Smooth muscle cell (in vitro differentiated cells): ENCODE measurements around the gene PRDM16. TPM values are rescaled to one million over a fixed set of nuclear protein-coding genes. Genes with fewer than 3 reads are reported as not detected.

ENCODE experiments used
- DNase-seq: peaks from one replicate; lab custom pipeline; 2025; ENCODE audit not compliant: unreplicated experiment; lab: John Stamatoyannopoulos, UW
- H2AFZ ChIP-seq: fragments of 200-600 bp; sonication (generic); 2 replicates; pipeline ENCODE4 v1.6.0; 2016; ENCODE audit warnings: antibody characterized with exemption, low read depth, mild to moderate bottlenecking
- H3F3A ChIP-seq: fragments of 200-600 bp; sonication (generic); 2 replicates; pipeline ENCODE4 v1.6.0; 2017; ENCODE audit warnings: antibody characterized with exemption, low read depth
- H3K27ac ChIP-seq: fragments of 200-600 bp; sonication (generic); 2 replicates; pipeline ENCODE4 v1.5.1; 2016; ENCODE audit warnings: low read depth, mild to moderate bottlenecking
- H3K27me3 ChIP-seq: fragments of 200-600 bp; sonication (generic); 2 replicates; pipeline ENCODE4 v1.6.1; 2016; ENCODE audit warnings: low read depth, mild to moderate bottlenecking
- H3K36me3 ChIP-seq: fragments of 200-600 bp; sonication (generic); 2 replicates; pipeline ENCODE4 v1.5.1; 2016; ENCODE audit warnings: low read depth
- H3K4me1 ChIP-seq: fragments of 200-600 bp; sonication (generic); 2 replicates; pipeline ENCODE4 v1.5.1; 2016; ENCODE audit warnings: low read depth
- H3K4me2 ChIP-seq: fragments of 200-600 bp; sonication (generic); 2 replicates; pipeline ENCODE4 v1.6.0; 2016; ENCODE audit warnings: mild to moderate bottlenecking
- H3K4me3 ChIP-seq: fragments of 200-600 bp; sonication (generic); 2 replicates; pipeline ENCODE4 v1.5.1; 2016; ENCODE audit warnings: mild to moderate bottlenecking
- H3K79me2 ChIP-seq: fragments of 200-600 bp; sonication (generic); 2 replicates; pipeline ENCODE4 v1.6.0; 2016; ENCODE audit warnings: low read depth, mild to moderate bottlenecking
- H3K9ac ChIP-seq: fragments of 200-600 bp; sonication (generic); 2 replicates; pipeline ENCODE4 v1.6.0; 2016; ENCODE audit warnings: low read depth
- H3K9me3 ChIP-seq: fragments of 200-600 bp; sonication (generic); replicated peaks from 2 replicates; pipeline ENCODE4 v1.5.1; 2016; ENCODE audit warnings: low read depth
- H4K20me1 ChIP-seq: fragments of 200-600 bp; sonication (generic); 2 replicates; pipeline ENCODE4 v1.6.0; 2016; ENCODE audit warnings: low read depth
- CTCF ChIP-seq: fragments of 200-600 bp; sonication (generic); IDR thresholded peaks from 2 replicates; pipeline ENCODE4 v1.5.1; 2017; ENCODE audit warnings: borderline replicate concordance, mild to moderate bottlenecking, antibody characterized with exemption; ENCODE audit not compliant: insufficient read depth, poor library complexity, severe bottlenecking
- WGBS: methylation state at CpG from one replicate; pipeline ENCODE4 v1.1.7; 2016; ENCODE audit warnings: low lambda C conversion rate; 5-methylcytosine and 5-hydroxymethylcytosine counted together
- polyA plus RNA-seq: library from polyadenylated mRNA; unstranded; fragments of >200 nt; fragmentation: Nextera tagmentation; extraction: Ambion mirVana; gene quantifications from 2 replicates; pipeline ENCODE4 v1.2.1, GENCODE V29; 2016
- total RNA-seq: library from RNA; depleted of rRNA; stranded (reverse); fragments of >200 nt; gene quantifications from 2 replicates; pipeline ENCODE4 v1.2.3, GENCODE V29; 2014

The PRDM16 gene
- total and polyA plus RNA-seq, 2 experiments from 2014 or later = 0.72 to 1.3 TPM

- no peak for TF ChIP-seq CTCF
- Histone ChIP-seq H3K79me2 (no peaks in the 10 kb centered on the region), H4K20me1 (no peaks in the 10 kb centered on the region), H3F3A (no peaks in the 10 kb centered on the region), H3K9ac (no peak overlapping the region), H3K4me3 (no peak overlapping the region), H2AFZ (no peak overlapping the region), H3K9me3 (no peaks in the 10 kb centered on the region), H3K4me2 (no peak overlapping the region), H3K27ac (no peak overlapping the region), H3K27me3 (no peaks in the 10 kb centered on the region), H3K4me1 (no peaks in the 10 kb centered on the region), H3K36me3 (no peaks in the 10 kb centered on the region)
- WGBS = 70% methylated on average over 9 of the region's 9 CpGs
- DNase-seq = no peak
These were observed 45.0 kb upstream of the PRDM16 start for GRCh38 chr1:3024019-3024418.

- Histone ChIP-seq H4K20me1 (no peaks in the 10 kb centered on the region), H3K27me3 (no peaks in the 10 kb centered on the region), H3K4me2 (no peak overlapping the region), H3K36me3 (no peaks in the 10 kb centered on the region), H3K79me2 (no peaks in the 10 kb centered on the region), H3F3A (no peaks in the 10 kb centered on the region), H2AFZ (no peak overlapping the region), H3K4me3 (no peak overlapping the region), H3K4me1 (no peaks in the 10 kb centered on the region), H3K9ac (no peak overlapping the region), H3K9me3 (no peaks in the 10 kb centered on the region), H3K27ac (no peak overlapping the region)
- 81% methylated on average over 11 of the region's 11 CpGs for WGBS
- no peak for DNase-seq
- no peak for TF ChIP-seq CTCF
These were observed 44.4 kb upstream of the PRDM16 start for GRCh38 chr1:3024588-3024987.

- Histone ChIP-seq H3K79me2 (no peaks in the 10 kb centered on the region), H3K27ac (no peak overlapping the region), H3F3A (no peaks in the 10 kb centered on the region), H3K27me3 (no peaks in the 10 kb centered on the region), H3K4me1 (no peaks in the 10 kb centered on the region), H3K9ac (no peak overlapping the region), H4K20me1 (no peaks in the 10 kb centered on the region), H3K9me3 (no peaks in the 10 kb centered on the region), H2AFZ (no peak overlapping the region), H3K36me3 (no peaks in the 10 kb centered on the region), H3K4me2 (no peak overlapping the region), H3K4me3 (no peak overlapping the region)
- no peak for DNase-seq
- no peak for TF ChIP-seq CTCF
- WGBS = 67% methylated on average over 1 of the region's 1 CpG
These were observed 42.9 kb upstream of the PRDM16 start for GRCh38 chr1:3026124-3026523.

GRCh38 chr1:3026581-3027391 is 42.2 kb upstream of the PRDM16 start:
- DNase-seq = no peak

More at GRCh38 chr1:3026581-3027391, 42.2 kb upstream of the PRDM16 start:
- TF ChIP-seq CTCF = no peak
- Histone ChIP-seq H3F3A (no peaks in the 10 kb centered on the region), H3K36me3 (no peaks in the 10 kb centered on the region), H3K79me2 (no peaks in the 10 kb centered on the region), H3K4me2 (no peak overlapping the region), H3K4me3 (no peak overlapping the region), H3K9me3 (no peaks in the 10 kb centered on the region), H4K20me1 (no peaks in the 10 kb centered on the region), H3K27ac (no peak overlapping the region), H2AFZ (no peak overlapping the region), H3K27me3 (no peaks in the 10 kb centered on the region), H3K4me1 (no peaks in the 10 kb centered on the region), H3K9ac (no peak overlapping the region)
- WGBS = 76% methylated on average over 10 of the region's 11 CpGs
